HEK293T (cell line): ENCODE measurements around the gene RBBP8NL.

ENCODE experiments used
- ELF4 ChIP-seq: fragments of 450-650 bp; IDR thresholded peaks from 2 replicates; pipeline ENCODE4 v1.6.1; 2017; ENCODE audit warnings: antibody characterized with exemption
- SUZ12 ChIP-seq: fragments of 450-650 bp; IDR thresholded peaks from 2 replicates; pipeline ENCODE4 v1.6.1; 2016; ENCODE audit warnings: mild to moderate bottlenecking

GRCh38 chr20:62426699-62427131 is 624 bp downstream of the RBBP8NL start:
- TF ChIP-seq ELF4, result no peak
- TF ChIP-seq SUZ12, result no peak
